ENCODE data around the gene FSTL4.
"Not testable (repeated sequence)": the region's sequence is repeated elsewhere in the genome, so short reads cannot be mapped to it uniquely, and the experiment has no call there.

The FSTL4 gene

DNA sequence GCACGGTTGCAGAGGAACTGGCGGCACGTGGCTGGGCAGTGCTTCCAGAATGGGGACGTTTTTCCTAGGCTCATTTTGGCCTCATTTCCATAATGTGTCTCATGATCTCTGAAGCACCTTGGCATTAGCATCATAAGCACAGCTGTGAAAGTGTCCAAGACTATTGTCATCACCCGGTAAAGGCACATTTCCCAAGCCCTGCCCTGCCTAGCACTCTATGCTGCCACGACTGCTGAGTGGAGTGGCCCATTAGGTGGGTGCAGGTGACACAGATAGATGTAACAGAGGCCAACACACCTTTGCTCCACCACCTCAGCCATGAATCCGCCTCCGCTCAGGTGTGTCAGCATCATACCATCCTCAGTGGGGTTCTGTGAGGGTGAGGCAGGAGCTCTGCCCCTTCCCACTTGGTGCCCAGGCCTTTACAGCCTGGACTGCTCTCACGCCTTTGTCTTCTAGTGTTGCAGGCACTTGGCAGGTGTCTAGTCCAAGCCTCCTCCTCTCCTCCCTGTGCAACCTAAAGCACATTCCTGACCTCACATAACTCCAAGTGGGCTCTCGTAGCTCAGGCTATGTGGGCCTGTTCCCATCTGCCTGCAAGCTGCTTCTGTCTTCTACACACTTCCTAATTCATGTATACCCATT, 213.0 kb downstream of the FSTL4 start:
- DNase-seq = no peak

DNA sequence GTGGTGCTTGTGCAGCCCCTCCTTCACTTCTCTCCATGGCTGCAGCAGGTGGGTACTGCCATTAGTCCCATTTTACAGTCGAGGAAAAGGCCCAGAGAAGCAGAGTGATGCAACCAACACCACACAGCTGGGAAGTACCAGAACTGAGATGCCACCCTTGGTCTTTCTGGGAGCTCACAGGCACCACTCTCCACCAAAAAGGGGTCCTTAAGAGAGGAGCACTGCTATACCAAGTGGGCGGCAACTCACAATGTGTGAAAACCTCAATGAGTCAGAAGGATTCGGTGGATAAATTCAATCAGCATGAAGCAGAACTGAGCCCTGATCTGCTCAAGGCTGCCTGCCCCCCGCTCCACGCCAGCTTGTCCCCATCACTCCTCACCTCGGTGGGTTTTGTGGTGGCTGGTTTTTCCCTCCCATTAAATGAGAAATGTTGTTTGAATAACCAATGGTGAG, 213.7 kb downstream of the FSTL4 start:
- DNase-seq = no peak

GRCh38 chr5:133397990-133398645, 214.2 kb downstream of the FSTL4 start:
- DNase-seq = no peak

GRCh38 chr5:133397348-133397747, 215.0 kb downstream of the FSTL4 start:
- no peak for DNase-seq

DNA sequence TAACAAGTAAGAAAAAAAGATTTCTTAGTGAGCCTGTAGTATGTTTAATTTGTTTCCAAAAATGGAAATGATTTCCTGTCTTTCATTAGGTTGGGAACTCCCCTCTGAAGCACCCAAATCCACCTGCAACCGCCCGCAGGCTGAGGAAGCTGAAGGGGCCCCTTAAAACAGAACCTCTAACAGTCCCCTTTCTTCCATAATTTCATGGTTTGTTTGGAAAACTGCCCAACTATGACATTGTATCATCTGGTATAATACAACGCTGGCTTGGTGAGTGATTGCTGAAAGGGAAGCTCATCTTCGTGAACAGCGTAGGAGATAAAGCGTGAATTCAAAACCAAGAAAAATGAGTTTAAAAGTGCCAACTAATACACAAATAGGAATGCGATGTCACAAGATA, 215.5 kb downstream of the FSTL4 start:
- DNase-seq = no peak

GRCh38 chr5:133396187-133396741, 216.1 kb downstream of the FSTL4 start:
- DNase-seq = no peak

DNA sequence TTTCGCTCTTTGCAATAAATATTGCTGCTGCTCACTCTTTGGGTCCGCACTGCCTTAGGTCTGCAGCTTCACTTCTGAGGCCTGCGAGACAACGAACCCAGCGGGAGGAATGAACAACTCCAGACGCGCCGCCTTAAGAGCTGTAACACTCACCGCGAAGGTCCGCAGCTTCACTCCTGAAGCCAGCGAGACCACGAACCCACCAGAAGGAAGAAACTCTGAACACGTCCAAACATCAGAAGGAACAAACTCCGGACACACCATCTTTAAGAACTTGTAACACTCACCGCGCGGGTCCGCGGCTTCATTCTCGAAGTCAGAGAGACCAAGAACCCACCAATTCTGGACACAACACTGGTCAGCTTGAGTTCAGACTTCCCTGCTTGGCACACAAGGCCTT, 217.1 kb downstream of the FSTL4 start:
- not testable (repeated sequence) for DNase-seq

DNA sequence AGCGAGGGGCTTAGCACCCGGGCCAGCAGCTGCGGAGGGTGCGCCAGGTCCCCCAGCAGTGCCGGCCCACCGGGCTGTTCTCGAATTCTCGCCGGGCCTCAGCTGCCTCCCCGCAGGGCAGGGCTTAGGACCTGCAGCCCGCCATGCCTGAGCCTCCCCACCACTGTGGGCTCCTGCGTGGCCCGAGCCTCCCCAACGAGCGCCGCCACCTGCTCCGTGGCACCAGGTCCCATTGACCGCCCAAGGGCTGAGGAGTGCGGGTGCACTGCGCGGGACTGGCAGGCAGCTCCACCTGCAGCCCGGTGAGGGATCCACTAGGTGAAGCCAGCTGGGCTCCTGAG, 217.9 kb downstream of the FSTL4 start:
- DNase-seq = not testable (repeated sequence)

DNA sequence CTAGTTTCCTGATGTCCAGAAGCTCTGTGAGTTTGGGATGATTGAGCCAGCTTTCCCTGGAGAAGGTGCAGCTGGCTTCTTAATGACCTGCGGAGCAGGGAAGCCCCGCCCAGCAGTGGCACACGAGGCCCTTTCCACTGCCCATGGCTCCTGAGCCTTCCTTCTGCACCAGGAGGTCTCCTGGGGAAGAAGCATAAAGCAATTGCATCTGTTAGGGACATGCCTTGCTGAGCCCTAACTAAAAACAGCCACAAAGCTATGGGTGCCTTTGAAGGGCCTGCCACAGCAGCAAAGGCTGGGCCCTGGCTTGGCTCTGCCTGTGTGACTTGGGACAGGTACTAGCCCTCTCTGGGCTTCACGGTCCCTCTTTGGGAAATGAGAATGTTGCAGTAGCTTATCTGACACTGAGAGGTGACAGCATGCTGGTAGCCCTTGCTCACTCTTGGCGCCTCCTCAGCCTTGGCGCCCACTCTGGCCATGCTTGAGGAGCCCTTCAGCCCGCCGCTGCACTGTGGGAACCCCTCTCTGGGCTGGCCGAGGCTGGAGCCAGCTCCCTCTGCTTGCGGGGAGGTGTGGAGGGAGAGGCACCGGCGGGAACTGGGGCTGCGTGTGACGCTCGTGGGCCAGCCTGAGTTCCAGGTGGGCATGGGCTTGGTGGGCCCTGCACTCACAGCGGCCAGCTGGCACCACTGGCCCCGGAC, 218.4 kb downstream of the FSTL4 start:
- no peak for DNase-seq

- no peak for DNase-seq
These were observed 219.9 kb downstream of the FSTL4 start for GRCh38 chr5:133392448-133392847.

DNA sequence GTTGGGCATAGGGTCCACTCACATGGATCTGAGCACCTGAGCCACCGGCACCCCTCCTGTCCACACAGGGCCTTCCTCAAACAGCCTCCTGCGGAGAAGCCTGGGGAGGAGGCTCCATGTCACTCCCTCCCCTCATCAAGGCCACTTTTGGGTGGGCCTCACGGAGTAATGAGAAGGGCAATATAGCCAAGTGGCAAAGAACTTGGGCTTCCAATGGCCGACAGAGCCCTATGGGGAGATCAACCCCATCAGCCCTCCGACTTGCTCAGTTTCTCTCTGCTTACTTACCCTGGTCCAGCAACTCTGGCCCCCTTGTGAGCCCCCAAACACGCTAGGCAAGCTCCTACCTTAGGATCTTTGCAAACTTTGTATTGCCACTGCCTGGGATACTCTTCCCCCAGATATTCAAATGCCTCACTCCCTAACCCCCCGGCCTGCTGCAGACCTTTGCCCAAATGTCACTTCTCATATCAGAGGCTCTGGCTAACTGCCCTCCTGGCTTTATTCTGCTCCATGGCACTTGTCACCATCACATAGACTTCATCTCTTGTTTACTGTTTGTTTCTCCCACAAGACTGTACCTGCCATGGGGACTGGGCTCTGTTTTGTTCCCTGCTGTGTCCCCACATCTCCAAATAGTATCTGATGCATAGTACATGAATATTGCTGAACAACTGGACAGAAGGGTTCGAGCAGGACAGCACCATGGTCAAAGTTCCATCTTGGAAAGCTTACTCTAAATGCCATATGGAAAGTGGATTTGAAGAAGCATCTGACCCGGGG, 220.8 kb downstream of the FSTL4 start:
- DNase-seq = no peak

GRCh38 chr5:133390416-133391353, 221.7 kb downstream of the FSTL4 start:
- no peak for DNase-seq

DNA sequence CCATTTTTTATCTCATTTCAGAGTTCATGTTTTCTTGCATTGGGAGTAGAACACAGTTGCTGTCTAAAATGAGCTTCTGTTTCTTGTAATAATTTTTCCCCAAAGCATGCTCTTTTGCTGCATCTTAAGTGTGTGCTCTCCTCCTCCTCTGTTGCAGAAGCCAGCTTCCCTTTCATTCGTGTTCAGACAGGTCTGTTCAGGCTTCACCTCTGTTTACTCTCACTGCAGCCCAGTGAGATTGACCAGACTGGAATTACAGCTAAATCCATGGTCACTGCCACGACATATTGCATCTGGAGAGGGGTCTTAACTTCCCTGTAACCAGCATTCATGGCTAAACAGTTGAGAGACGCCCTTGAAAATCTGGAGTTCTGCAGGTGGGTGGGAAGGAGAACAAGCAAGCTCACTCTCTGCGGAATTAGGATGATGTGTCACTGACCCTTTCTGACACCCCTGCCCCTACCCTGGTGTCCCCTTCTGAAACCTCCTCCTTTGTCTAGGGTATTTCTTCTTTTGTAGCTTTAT, 223.2 kb downstream of the FSTL4 start:
- peak; percentile 49 for DNase-seq

DNA sequence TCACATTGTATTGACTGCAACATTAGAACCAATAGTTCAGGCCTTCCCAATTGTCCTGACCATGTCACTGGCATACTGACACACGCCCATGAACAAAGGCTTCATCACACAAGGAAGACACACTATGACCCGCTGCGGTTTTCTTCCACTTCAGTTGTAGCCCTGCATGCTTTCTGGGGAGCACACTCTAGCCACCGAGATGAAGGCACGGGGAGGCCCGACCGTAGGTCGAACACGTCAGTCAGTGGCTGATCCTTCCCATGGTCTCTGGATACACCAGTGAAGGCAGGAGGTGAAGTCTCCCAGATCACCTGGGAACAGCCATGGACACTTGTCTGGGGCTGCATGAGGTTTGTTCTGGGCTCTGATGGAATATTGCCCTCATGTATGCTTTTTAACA, 224.7 kb downstream of the FSTL4 start:
- no peak for DNase-seq

- DNase-seq = no peak
These were observed 225.2 kb downstream of the FSTL4 start for GRCh38 chr5:133387091-133387490.

DNA sequence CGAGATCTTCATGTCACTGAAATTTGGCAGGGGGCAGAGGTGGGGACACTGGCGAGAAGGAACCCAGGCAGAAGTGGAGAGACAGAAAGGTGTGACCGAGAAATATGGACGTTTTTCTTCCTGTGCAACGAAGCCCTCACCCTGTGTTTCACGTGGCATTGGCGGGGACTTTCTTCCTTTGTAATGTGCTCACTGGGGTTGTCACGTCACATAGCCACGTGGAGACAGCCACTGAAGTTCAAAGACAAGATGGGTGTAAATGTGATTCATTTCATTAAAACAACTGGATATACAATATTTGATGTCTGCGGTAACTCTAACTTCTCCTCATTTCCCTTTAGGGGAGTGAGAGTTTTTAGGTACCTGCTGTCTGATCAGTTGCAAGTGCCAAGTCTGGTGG, 225.7 kb downstream of the FSTL4 start:
- no peak for DNase-seq

DNA sequence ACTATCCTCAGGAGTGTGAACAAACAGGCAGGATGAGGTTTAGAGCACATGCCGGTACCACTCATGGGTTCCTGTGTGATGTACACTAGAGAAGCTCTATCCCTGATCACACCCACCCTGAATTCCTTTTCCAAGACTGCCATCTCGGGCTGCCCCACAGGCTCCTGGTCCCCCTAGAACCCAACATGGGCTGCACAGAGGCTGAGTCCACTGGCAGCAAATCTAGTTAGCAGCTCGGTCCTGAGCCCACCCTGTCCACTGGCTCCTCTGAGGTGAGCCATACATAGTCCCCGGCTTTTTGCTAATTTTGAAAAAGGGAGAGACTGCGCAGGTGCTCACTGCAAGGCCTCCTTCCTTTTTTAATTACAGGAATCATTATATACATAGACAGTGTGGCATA, 227.0 kb downstream of the FSTL4 start:
- no peak for DNase-seq

DNA sequence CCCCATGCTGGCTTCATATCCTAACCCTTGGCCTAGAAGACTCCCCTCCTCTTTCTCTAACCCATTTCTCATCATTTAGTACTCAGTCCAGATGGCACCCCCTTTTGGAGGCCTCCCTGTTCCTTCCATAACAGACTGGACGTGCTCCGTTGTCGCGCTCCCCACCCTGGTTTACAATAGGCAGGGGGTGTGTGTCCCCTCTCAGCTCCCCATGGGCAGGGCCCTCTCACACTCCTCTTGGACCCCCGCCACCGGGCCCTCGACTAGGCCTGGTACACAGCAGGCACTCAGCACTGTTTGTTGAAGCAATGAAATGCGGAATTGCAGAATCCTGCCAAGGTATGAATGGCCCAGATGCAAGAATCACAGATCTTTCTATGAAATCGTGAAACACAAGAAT, 227.4 kb downstream of the FSTL4 start:
- DNase-seq = no peak

DNA sequence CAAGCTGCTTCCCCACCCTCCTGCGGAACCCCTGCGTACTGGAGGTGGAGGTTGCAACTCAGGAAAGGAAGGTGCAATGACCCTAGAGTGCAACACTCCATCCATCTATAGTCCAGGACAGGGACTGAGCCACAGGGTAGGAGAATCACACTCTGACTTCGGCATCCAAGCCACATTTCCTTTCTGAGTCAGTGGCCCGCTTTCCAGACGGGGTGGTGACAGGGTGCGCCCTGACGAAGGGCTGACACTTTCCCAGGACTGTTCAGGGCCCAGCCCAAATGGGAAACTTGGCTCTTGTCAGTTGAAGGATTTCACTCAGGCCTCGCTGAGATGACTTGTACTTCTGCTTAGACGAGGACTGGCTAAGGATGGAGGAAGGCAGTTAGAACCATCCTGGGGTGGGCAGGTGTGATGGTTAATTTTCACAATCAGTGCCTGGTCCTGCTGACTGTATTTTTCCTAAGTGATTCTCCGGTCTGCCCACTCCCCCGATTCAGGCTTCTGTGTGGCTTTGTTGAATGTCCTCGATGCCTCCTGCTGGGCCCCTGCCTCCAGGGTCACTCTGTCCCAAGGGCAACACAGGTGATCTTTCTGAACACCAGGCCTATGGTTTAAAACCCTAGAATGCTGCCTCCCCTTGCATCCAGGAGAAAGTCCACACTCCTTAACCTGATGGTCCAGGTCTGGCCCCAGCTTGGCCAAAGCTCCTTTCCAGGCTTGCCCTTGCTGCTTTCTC, 228.1 kb downstream of the FSTL4 start:
- DNase-seq = no peak

- peak; percentile 31 for DNase-seq
These were observed 228.8 kb downstream of the FSTL4 start for GRCh38 chr5:133383580-133383939.

Measured in NCI-H69 (cell line).